ENCODE results near the gene OR14I1.

The OR14I1 gene

GRCh38 chr1:248695451-248696132 lies 7.0 kb downstream of the OR14I1 start:
- TF ChIP-seq CTCF (IDR thresholded peaks at IDR 0.05; ENCODE audit: insufficient read depth, low read length), result no peak
- TF ChIP-seq GABPA (IDR thresholded peaks at IDR 0.05; ENCODE audit: low read depth), result no peak
- TF ChIP-seq POLR2AphosphoS5 (IDR thresholded peaks at IDR 0.05; ENCODE audit: low read depth), result no peak
- TF ChIP-seq SPI1 (IDR thresholded peaks at IDR 0.05; ENCODE audit: borderline replicate concordance, low read depth), result no peak
- no peak for TF ChIP-seq REST (IDR thresholded peaks at IDR 0.05; ENCODE audit: insufficient replicate concordance, low read depth)
- no peak overlapping the region for H3K4me3 ChIP-seq (replicated peaks; ENCODE audit: insufficient read depth, low read length)
- no peak for DNase-seq (ENCODE audit: low read depth in 1 of 2, low spot score in 1 of 2)
- H3K27me3 ChIP-seq (ENCODE audit: insufficient read depth, poor library complexity, severe bottlenecking), result no peaks in the 10 kb centered on the region
- no peak overlapping the region for H3K27ac ChIP-seq (replicated peaks)

- no peak for DNase-seq (ENCODE audit: low read depth in 1 of 2, low spot score in 1 of 2)
- Histone ChIP-seq H3K4me3 (replicated peaks; ENCODE audit: insufficient read depth, low read length) (no peak overlapping the region), H3K27me3 (ENCODE audit: insufficient read depth, poor library complexity, severe bottlenecking) (no peaks in the 10 kb centered on the region), H3K27ac (replicated peaks) (no peak overlapping the region)
- no peak for TF ChIP-seq CTCF (IDR thresholded peaks at IDR 0.05; ENCODE audit: insufficient read depth, low read length)
- TF ChIP-seq REST (IDR thresholded peaks at IDR 0.05; ENCODE audit: insufficient replicate concordance, low read depth), result no peak
- TF ChIP-seq POLR2AphosphoS5 (IDR thresholded peaks at IDR 0.05; ENCODE audit: low read depth), result no peak
- TF ChIP-seq SPI1 (IDR thresholded peaks at IDR 0.05; ENCODE audit: borderline replicate concordance, low read depth), result no peak
- no peak for TF ChIP-seq GABPA (IDR thresholded peaks at IDR 0.05; ENCODE audit: low read depth)
Measured at GRCh38 chr1:248691567-248692155, 10.9 kb downstream of the OR14I1 start.

- Histone ChIP-seq H3K27ac (replicated peaks) (no peak overlapping the region), H3K4me3 (replicated peaks; ENCODE audit: insufficient read depth, low read length) (no peak overlapping the region), H3K27me3 (ENCODE audit: insufficient read depth, poor library complexity, severe bottlenecking) (no peaks in the 10 kb centered on the region)
- TF ChIP-seq POLR2AphosphoS5 (IDR thresholded peaks at IDR 0.05; ENCODE audit: low read depth) (no peak), SPI1 (IDR thresholded peaks at IDR 0.05; ENCODE audit: borderline replicate concordance, low read depth) (no peak), REST (IDR thresholded peaks at IDR 0.05; ENCODE audit: insufficient replicate concordance, low read depth) (no peak), CTCF (IDR thresholded peaks at IDR 0.05; ENCODE audit: insufficient read depth, low read length) (no peak), GABPA (IDR thresholded peaks at IDR 0.05; ENCODE audit: low read depth) (no peak)
- no peak for DNase-seq (ENCODE audit: low read depth in 1 of 2, low spot score in 1 of 2)
Measured at GRCh38 chr1:248688527-248689298, 13.9 kb downstream of the OR14I1 start.
